HEK293 (cell line): ENCODE data around the gene SGCG.

Experiments
- CTCF ChIA-PET: fragments of 350-600 bp; formaldehyde crosslinking; extraction: SDS; loops from one replicate; lab custom pipeline; 2021; ENCODE audit warnings: antibody characterized with exemption; lab: Yijun Ruan, JAX
- POLR2A ChIA-PET: fragments of 300-600 bp; formaldehyde crosslinking; extraction: SDS; loops from one replicate; lab custom pipeline; 2020; ENCODE audit warnings: antibody characterized with exemption, inconsistent platforms; lab: Yijun Ruan, JAX
- H3K27ac ChIP-seq: fragments of 200-500 bp; sonication (Bioruptor generic); 2 replicates; pipeline ENCODE4 v1.5.1; 2014; ENCODE audit warnings: low read depth, low read length, control low read depth, inconsistent platforms; ENCODE audit errors: extremely low read depth
- H3K36me3 ChIP-seq, 2 experiments: fragments of 200-500 bp in 1 of 2; sonication (Bioruptor generic) in 1 of 2; 1 replicate in 1 of 2; 2 replicates in 1 of 2; pipeline ENCODE4 v1.5.1; 2014 to 2017; ENCODE audit warnings: inconsistent platforms in 2 of 2, low read length in 2 of 2; ENCODE audit not compliant: control insufficient read depth in 2 of 2, insufficient read depth in 1 of 2
- H3K4me1 ChIP-seq: fragments of 200-500 bp; sonication (Bioruptor generic); 2 replicates; pipeline ENCODE4 v1.5.1; 2014; ENCODE audit warnings: mild to moderate bottlenecking, low read length, inconsistent platforms; ENCODE audit not compliant: control insufficient read depth, insufficient read depth
- H3K4me3 ChIP-seq: 2 replicates; pipeline ENCODE4 v1.5.1; 2011; ENCODE audit warnings: low read depth, mild to moderate bottlenecking, control low read depth, low read length, moderate library complexity
- H3K9me3 ChIP-seq: fragments of 200-500 bp; sonication (Bioruptor generic); 2 replicates; pipeline ENCODE4 v1.5.1; 2014; ENCODE audit warnings: low read depth, low read length, inconsistent platforms; ENCODE audit not compliant: control insufficient read depth, insufficient read depth
- BCL11B ChIP-seq: fragments of 450-650 bp; formaldehyde crosslinking; IDR thresholded peaks from 2 replicates; pipeline ENCODE4 v1.5.1; 2016; ENCODE audit warnings: low read depth, missing biosample characterization, missing genetic modification characterization
- GLIS2 ChIP-seq: fragments of 450-650 bp; formaldehyde crosslinking; IDR thresholded peaks from 2 replicates; pipeline ENCODE4 v1.5.1; 2016; ENCODE audit warnings: missing biosample characterization, missing genetic modification characterization
- IKZF3 ChIP-seq: fragments of 450-650 bp; IDR thresholded peaks from 2 replicates; pipeline ENCODE4 v1.5.0; 2018; ENCODE audit warnings: missing biosample characterization, mild to moderate bottlenecking, missing genetic modification characterization, moderate library complexity
- MYNN ChIP-seq: fragments of 450-650 bp; formaldehyde crosslinking; IDR thresholded peaks from 2 replicates; pipeline ENCODE4 v1.5.1; 2016; ENCODE audit warnings: missing biosample characterization, missing genetic modification characterization, borderline replicate concordance
- PRDM1 ChIP-seq: fragments of 450-650 bp; formaldehyde crosslinking; IDR thresholded peaks from 2 replicates; pipeline ENCODE4; 2016; ENCODE audit warnings: missing biosample characterization, missing genetic modification characterization
- SCRT1 ChIP-seq: fragments of 450-650 bp; formaldehyde crosslinking; IDR thresholded peaks from 2 replicates; pipeline ENCODE4 v1.5.1; 2016; ENCODE audit warnings: missing biosample characterization, missing genetic modification characterization, borderline replicate concordance
- WT1 ChIP-seq: fragments of 450-650 bp; formaldehyde crosslinking; IDR thresholded peaks from 2 replicates; pipeline ENCODE4 v1.5.1; 2016; ENCODE audit warnings: missing biosample characterization, missing genetic modification characterization
- ZBTB1 ChIP-seq: fragments of 450-650 bp; formaldehyde crosslinking; IDR thresholded peaks from 2 replicates; pipeline ENCODE4 v1.5.1; 2016; ENCODE audit warnings: missing biosample characterization, missing genetic modification characterization
- ZBTB7A ChIP-seq: fragments of 450-650 bp; formaldehyde crosslinking; IDR thresholded peaks from 2 replicates; pipeline ENCODE4 v1.5.1; 2016; ENCODE audit warnings: low read depth, missing biosample characterization, missing genetic modification characterization
- ZNF2 ChIP-seq: fragments of 450-650 bp; formaldehyde crosslinking; IDR thresholded peaks from 2 replicates; pipeline ENCODE4 v1.5.1; 2016; ENCODE audit warnings: missing biosample characterization, missing genetic modification characterization
- ZNF211 ChIP-seq: fragments of 450-650 bp; formaldehyde crosslinking; IDR thresholded peaks from 2 replicates; pipeline ENCODE4 v1.5.1; 2016; ENCODE audit warnings: low read depth, missing biosample characterization, missing genetic modification characterization
- ZNF23 ChIP-seq: fragments of 450-650 bp; formaldehyde crosslinking; IDR thresholded peaks from 2 replicates; pipeline ENCODE4 v1.5.1; 2016; ENCODE audit warnings: missing biosample characterization, missing genetic modification characterization, borderline replicate concordance
- ZNF354C ChIP-seq: fragments of 450-650 bp; formaldehyde crosslinking; IDR thresholded peaks from 2 replicates; pipeline ENCODE4 v1.5.1; 2016; ENCODE audit warnings: missing biosample characterization, missing genetic modification characterization, low read depth, borderline replicate concordance
- ZNF366 ChIP-seq: fragments of 450-650 bp; formaldehyde crosslinking; conservative IDR thresholded peaks from 2 replicates; pipeline ENCODE4 v1.5.1; 2016; ENCODE audit warnings: missing biosample characterization, missing genetic modification characterization
- ZNF404 ChIP-seq: fragments of 450-650 bp; formaldehyde crosslinking; IDR thresholded peaks from 2 replicates; pipeline ENCODE4 v1.5.1; 2017; ENCODE audit warnings: missing biosample characterization, missing genetic modification characterization
- ZNF529 ChIP-seq: fragments of 450-650 bp; formaldehyde crosslinking; IDR thresholded peaks from 2 replicates; pipeline ENCODE4 v1.5.1; 2017; ENCODE audit warnings: missing genetic modification characterization, missing biosample characterization; ENCODE audit not compliant: insufficient replicate concordance
- ZNF560 ChIP-seq: fragments of 450-650 bp; formaldehyde crosslinking; IDR thresholded peaks from 2 replicates; pipeline ENCODE4 v1.5.1; 2017; ENCODE audit warnings: missing biosample characterization, missing genetic modification characterization, borderline replicate concordance
- ZNF629 ChIP-seq: fragments of 450-650 bp; formaldehyde crosslinking; IDR thresholded peaks from 2 replicates; pipeline ENCODE4 v1.5.1; 2017; ENCODE audit warnings: missing biosample characterization, missing genetic modification characterization
- ZNF658 ChIP-seq: fragments of 450-650 bp; formaldehyde crosslinking; IDR thresholded peaks from 2 replicates; pipeline ENCODE4; 2016; ENCODE audit warnings: missing biosample characterization, missing genetic modification characterization
- ZNF664 ChIP-seq: fragments of 450-650 bp; formaldehyde crosslinking; IDR thresholded peaks from 2 replicates; pipeline ENCODE4 v1.5.1; 2016; ENCODE audit warnings: missing biosample characterization, missing genetic modification characterization
- ZNF768 ChIP-seq: fragments of 450-650 bp; formaldehyde crosslinking; IDR thresholded peaks from 2 replicates; pipeline ENCODE4 v1.5.1; 2018; ENCODE audit warnings: missing biosample characterization, mild to moderate bottlenecking, missing genetic modification characterization
- TF ChIP-seq, protein P1 (sequence below): fragments of 450-650 bp; formaldehyde crosslinking; IDR thresholded peaks from 2 replicates; pipeline ENCODE4; 2016; ENCODE audit warnings: missing biosample characterization, missing genetic modification characterization
- TF ChIP-seq, protein P2 (sequence below): fragments of 450-650 bp; formaldehyde crosslinking; IDR thresholded peaks from 2 replicates; pipeline ENCODE4 v1.5.0; 2017; ENCODE audit warnings: missing biosample characterization, missing genetic modification characterization, borderline replicate concordance
- TF ChIP-seq, protein P3 (sequence below): fragments of 450-650 bp; formaldehyde crosslinking; IDR thresholded peaks from 2 replicates; pipeline ENCODE4 v1.5.1; 2016; ENCODE audit warnings: missing biosample characterization, missing genetic modification characterization
- TF ChIP-seq, protein P4 (sequence below): fragments of 450-650 bp; formaldehyde crosslinking; IDR thresholded peaks from 2 replicates; pipeline ENCODE4 v1.5.1; 2016; ENCODE audit warnings: missing biosample characterization, missing genetic modification characterization
- TF ChIP-seq, protein P5 (sequence below): fragments of 450-650 bp; formaldehyde crosslinking; IDR thresholded peaks from 2 replicates; pipeline ENCODE4 v1.5.1; 2016; ENCODE audit warnings: missing biosample characterization, missing genetic modification characterization, low read depth

The SGCG gene

DNA sequence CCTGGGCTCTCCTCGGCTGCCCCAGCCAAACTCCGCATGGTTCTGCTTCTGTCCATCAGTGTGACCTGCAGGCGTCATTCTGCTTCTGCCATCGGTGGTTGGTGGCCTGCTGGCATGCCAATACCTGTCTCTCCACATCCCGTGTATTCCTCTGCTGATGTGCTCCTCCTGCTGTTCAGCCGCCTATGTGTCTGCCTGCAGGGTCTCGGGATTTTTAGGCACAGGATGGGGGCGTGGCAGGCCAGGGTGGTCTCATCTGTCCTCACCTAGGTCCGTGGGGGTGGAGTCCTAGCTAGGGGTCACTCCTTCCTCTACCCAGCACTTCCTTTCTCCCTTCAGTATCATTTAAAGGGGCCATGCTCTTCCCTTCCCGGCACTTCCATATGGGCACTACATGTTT lies 33.0 kb upstream of the SGCG start:
- TF ChIP-seq PRDM1 (tag by site-specific recombination) (no peak), MYNN (tag by site-specific recombination) (no peak), ZNF768 (tag by site-specific recombination) (no peak), ZNF529 (tag by site-specific recombination) (no peak), ZNF560 (tag by site-specific recombination) (no peak), ZBTB7A (tag by site-specific recombination) (no peak)
- TF ChIP-seq, protein P1, sequence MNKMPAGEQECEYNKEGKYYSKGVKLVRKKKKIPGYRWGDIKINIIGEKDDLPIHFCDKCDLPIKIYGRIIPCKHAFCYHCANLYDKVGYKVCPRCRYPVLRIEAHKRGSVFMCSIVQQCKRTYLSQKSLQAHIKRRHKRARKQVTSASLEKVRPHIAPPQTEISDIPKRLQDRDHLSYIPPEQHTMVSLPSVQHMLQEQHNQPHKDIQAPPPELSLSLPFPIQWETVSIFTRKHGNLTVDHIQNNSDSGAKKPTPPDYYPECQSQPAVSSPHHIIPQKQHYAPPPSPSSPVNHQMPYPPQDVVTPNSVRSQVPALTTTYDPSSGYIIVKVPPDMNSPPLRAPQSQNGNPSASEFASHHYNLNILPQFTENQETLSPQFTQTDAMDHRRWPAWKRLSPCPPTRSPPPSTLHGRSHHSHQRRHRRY (tag by site-specific recombination), result no peak
- Histone ChIP-seq H3K4me1 (no peaks in the 10 kb centered on the region), H3K27ac (no peak overlapping the region), H3K9me3 (no peaks in the 10 kb centered on the region), H3K4me3 (no peak overlapping the region), H3K36me3 (no peaks in the 10 kb centered on the region)
- CTCF ChIA-PET, result no interaction called here
- POLR2A ChIA-PET, result no interaction called here

DNA sequence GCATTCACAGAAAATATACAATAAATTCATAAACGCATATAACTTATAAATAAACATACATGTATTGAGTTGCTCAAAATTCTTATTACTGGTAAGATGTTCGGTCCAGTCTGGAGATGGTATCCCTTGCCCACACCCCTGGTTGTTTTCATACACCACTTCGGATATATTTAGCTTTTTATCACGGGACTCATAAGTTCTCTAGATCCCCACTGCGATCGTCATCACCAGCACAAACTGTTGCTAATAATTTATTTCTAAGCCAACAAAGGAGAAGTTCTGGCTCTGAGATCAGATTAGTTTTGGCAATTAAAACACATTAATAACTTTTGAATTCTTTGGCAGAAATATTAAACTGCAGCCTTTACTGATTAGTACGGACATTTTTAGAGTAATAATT lies 23.0 kb upstream of the SGCG start:
- Histone ChIP-seq H3K9me3 (no peaks in the 10 kb centered on the region), H3K4me3 (no peak overlapping the region), H3K4me1 (no peaks in the 10 kb centered on the region), H3K27ac (no peak overlapping the region), H3K36me3 (no peaks in the 10 kb centered on the region)
- POLR2A ChIA-PET, result no interaction called here
- CTCF ChIA-PET, result interaction anchor here (1.6 kb wide), 1 partner anchor 10 kb away, joined by 3 read pairs; no protein-coding TSS in a partner anchor
- TF ChIP-seq ZNF629 (tag by site-specific recombination) (no peak), SCRT1 (tag by site-specific recombination) (no peak), ZNF354C (tag by site-specific recombination) (no peak), ZNF211 (tag by site-specific recombination) (no peak), ZNF23 (no peak), IKZF3 (tag by site-specific recombination) (no peak), ZBTB1 (no peak), GLIS2 (no peak), ZNF664 (tag by site-specific recombination) (no peak), BCL11B (no peak), ZNF404 (tag by site-specific recombination) (no peak), ZNF366 (tag by site-specific recombination) (no peak), WT1 (tag by site-specific recombination) (no peak), ZNF2 (tag by site-specific recombination) (no peak), ZNF658 (tag by site-specific recombination) (no peak)
- TF ChIP-seq, protein P2, sequence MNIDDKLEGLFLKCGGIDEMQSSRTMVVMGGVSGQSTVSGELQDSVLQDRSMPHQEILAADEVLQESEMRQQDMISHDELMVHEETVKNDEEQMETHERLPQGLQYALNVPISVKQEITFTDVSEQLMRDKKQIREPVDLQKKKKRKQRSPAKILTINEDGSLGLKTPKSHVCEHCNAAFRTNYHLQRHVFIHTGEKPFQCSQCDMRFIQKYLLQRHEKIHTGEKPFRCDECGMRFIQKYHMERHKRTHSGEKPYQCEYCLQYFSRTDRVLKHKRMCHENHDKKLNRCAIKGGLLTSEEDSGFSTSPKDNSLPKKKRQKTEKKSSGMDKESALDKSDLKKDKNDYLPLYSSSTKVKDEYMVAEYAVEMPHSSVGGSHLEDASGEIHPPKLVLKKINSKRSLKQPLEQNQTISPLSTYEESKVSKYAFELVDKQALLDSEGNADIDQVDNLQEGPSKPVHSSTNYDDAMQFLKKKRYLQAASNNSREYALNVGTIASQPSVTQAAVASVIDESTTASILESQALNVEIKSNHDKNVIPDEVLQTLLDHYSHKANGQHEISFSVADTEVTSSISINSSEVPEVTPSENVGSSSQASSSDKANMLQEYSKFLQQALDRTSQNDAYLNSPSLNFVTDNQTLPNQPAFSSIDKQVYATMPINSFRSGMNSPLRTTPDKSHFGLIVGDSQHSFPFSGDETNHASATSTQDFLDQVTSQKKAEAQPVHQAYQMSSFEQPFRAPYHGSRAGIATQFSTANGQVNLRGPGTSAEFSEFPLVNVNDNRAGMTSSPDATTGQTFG (tag by site-specific recombination), result no peak
- TF ChIP-seq, protein P3, sequence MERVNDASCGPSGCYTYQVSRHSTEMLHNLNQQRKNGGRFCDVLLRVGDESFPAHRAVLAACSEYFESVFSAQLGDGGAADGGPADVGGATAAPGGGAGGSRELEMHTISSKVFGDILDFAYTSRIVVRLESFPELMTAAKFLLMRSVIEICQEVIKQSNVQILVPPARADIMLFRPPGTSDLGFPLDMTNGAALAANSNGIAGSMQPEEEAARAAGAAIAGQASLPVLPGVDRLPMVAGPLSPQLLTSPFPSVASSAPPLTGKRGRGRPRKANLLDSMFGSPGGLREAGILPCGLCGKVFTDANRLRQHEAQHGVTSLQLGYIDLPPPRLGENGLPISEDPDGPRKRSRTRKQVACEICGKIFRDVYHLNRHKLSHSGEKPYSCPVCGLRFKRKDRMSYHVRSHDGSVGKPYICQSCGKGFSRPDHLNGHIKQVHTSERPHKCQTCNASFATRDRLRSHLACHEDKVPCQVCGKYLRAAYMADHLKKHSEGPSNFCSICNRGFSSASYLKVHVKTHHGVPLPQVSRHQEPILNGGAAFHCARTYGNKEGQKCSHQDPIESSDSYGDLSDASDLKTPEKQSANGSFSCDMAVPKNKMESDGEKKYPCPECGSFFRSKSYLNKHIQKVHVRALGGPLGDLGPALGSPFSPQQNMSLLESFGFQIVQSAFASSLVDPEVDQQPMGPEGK (tag by site-specific recombination), result no peak
- TF ChIP-seq, protein P4, sequence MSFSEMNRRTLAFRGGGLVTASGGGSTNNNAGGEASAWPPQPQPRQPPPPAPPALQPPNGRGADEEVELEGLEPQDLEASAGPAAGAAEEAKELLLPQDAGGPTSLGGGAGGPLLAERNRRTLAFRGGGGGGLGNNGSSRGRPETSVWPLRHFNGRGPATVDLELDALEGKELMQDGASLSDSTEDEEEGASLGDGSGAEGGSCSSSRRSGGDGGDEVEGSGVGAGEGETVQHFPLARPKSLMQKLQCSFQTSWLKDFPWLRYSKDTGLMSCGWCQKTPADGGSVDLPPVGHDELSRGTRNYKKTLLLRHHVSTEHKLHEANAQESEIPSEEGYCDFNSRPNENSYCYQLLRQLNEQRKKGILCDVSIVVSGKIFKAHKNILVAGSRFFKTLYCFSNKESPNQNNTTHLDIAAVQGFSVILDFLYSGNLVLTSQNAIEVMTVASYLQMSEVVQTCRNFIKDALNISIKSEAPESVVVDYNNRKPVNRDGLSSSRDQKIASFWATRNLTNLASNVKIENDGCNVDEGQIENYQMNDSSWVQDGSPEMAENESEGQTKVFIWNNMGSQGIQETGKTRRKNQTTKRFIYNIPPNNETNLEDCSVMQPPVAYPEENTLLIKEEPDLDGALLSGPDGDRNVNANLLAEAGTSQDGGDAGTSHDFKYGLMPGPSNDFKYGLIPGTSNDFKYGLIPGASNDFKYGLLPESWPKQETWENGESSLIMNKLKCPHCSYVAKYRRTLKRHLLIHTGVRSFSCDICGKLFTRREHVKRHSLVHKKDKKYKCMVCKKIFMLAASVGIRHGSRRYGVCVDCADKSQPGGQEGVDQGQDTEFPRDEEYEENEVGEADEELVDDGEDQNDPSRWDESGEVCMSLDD, result no peak
- TF ChIP-seq, protein P5, sequence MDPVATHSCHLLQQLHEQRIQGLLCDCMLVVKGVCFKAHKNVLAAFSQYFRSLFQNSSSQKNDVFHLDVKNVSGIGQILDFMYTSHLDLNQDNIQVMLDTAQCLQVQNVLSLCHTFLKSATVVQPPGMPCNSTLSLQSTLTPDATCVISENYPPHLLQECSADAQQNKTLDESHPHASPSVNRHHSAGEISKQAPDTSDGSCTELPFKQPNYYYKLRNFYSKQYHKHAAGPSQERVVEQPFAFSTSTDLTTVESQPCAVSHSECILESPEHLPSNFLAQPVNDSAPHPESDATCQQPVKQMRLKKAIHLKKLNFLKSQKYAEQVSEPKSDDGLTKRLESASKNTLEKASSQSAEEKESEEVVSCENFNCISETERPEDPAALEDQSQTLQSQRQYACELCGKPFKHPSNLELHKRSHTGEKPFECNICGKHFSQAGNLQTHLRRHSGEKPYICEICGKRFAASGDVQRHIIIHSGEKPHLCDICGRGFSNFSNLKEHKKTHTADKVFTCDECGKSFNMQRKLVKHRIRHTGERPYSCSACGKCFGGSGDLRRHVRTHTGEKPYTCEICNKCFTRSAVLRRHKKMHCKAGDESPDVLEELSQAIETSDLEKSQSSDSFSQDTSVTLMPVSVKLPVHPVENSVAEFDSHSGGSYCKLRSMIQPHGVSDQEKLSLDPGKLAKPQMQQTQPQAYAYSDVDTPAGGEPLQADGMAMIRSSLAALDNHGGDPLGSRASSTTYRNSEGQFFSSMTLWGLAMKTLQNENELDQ (tag by site-specific recombination), result no peak
- TF ChIP-seq, all 188 proteins: peak for 0
